Mesothelial cell of epicardium (in vitro differentiated cells): Measurements from ENCODE around the gene DYNLT1. TPM values are rescaled to one million over a fixed set of nuclear protein-coding genes. Genes with fewer than 3 reads are reported as not detected.
"Not testable (repeated sequence)": the region's sequence is repeated elsewhere in the genome, so short reads cannot be mapped to it uniquely, and the experiment has no call there.

Experiments used
- DNase-seq, 2 experiments: peaks; one replicate each; pipeline ENCODE4 v3.0.0; 2021; ENCODE audit warnings: low spot score in 2 of 2; ENCODE audit not compliant: unreplicated experiment in 2 of 2
- H3K27ac Mint-ChIP-seq: 2 replicates; pipeline ENCODE4 v1.8.0; 2021; ENCODE audit warnings: mixed read lengths
- H3K27me3 Mint-ChIP-seq: 2 replicates; pipeline ENCODE4 v1.8.0; 2021; ENCODE audit warnings: low read depth, mixed read lengths
- H3K36me3 Mint-ChIP-seq: 2 replicates; pipeline ENCODE4 v1.8.0; 2021; ENCODE audit warnings: mixed read lengths
- H3K4me1 Mint-ChIP-seq: 2 replicates; pipeline ENCODE4 v1.8.0; 2021; ENCODE audit warnings: mixed read lengths
- H3K4me3 Mint-ChIP-seq: 2 replicates; pipeline ENCODE4 v1.8.0; 2021; ENCODE audit warnings: mild to moderate bottlenecking, moderate library complexity, mixed read lengths
- H3K9me3 Mint-ChIP-seq: 2 replicates; pipeline ENCODE4 v1.8.0; 2021; ENCODE audit warnings: mixed read lengths
- CTCF ChIP-seq: fragments of 200-600 bp; sonication (generic); IDR thresholded peaks from one replicate; pipeline ENCODE4 v1.5.0; 2021; ENCODE audit warnings: antibody characterized with exemption; ENCODE audit not compliant: unreplicated experiment
- total RNA-seq: library from RNA; stranded (reverse); gene quantifications from 3 replicates; pipeline ENCODE4 v1.2.1, GENCODE V29; 2021

The DYNLT1 gene
- total RNA-seq, 1 donor from 2014 or later = 142 TPM

GRCh38 chr6:158621694-158622544 is 22.6 kb downstream of the DYNLT1 start:
- no peak overlapping the region for H3K27ac Mint-ChIP-seq
- H3K4me3 Mint-ChIP-seq = no peak overlapping the region
- H3K9me3 Mint-ChIP-seq = peaks cover 10% of the 10 kb centered on the region
- peaks cover 55% of the 10 kb centered on the region for H3K36me3 Mint-ChIP-seq
- TF ChIP-seq CTCF = no peak
- H3K27me3 Mint-ChIP-seq = no peaks in the 10 kb centered on the region
- no peak for DNase-seq
- no peaks in the 10 kb centered on the region for H3K4me1 Mint-ChIP-seq

DNA sequence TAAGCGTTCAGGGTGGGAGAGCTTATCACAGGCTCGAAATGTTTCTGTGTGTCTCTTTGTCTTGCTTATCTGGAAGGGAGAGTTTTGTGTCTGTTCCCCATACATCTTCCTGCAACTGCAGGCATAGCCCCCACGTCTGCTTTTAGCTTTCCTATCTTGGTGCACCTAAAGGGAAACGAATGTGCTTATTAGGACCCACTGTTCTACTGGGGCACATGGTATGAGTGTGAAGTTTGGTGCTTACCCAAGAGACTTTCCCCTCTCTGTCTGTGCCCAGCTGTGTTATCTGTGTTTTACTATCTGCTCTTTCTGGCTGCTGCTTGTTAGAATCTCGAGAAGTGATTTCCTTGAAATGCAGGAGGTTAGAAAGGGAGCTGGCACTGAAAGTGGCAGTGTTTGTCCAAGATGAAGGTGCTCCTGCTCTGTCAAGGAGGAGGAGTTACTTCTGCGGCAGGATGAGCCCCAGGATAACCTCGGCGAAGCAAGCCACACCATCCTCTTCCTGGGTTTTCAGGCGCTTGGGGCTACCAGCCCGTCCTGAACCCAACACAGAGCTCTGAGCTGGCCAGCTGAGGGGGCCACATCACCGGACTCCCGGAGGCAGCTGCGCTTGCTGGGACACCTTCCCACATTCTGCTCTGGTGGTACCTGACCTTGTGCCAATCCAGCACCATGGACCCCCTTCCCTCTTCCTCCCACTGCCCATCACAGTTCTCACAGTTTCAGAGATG is 23.4 kb downstream of the DYNLT1 start:
- peaks cover 61% of the 10 kb centered on the region for H3K36me3 Mint-ChIP-seq
- H3K9me3 Mint-ChIP-seq = peaks cover 10% of the 10 kb centered on the region
- no peak for TF ChIP-seq CTCF
- no peaks in the 10 kb centered on the region for H3K4me1 Mint-ChIP-seq
- no peak overlapping the region for H3K4me3 Mint-ChIP-seq
- H3K27ac Mint-ChIP-seq = no peak overlapping the region
- no peak for DNase-seq
- no peaks in the 10 kb centered on the region for H3K27me3 Mint-ChIP-seq

GRCh38 chr6:158619922-158620801 is 24.4 kb downstream of the DYNLT1 start:
- no peak overlapping the region for H3K27ac Mint-ChIP-seq
- DNase-seq = no peak

GRCh38 chr6:158618289-158618688 is 26.3 kb downstream of the DYNLT1 start:
- H3K27ac Mint-ChIP-seq, DNase-seq, H3K4me3 Mint-ChIP-seq, H3K27me3 Mint-ChIP-seq, H3K4me1 Mint-ChIP-seq: not testable (repeated sequence)
- Mint-ChIP-seq H3K9me3 (peaks cover 10% of the 10 kb centered on the region), H3K36me3 (peaks cover 70% of the 10 kb centered on the region)

More at GRCh38 chr6:158619922-158620801, 24.4 kb downstream of the DYNLT1 start:
- Mint-ChIP-seq H3K9me3 (peaks cover 10% of the 10 kb centered on the region), H3K4me3 (no peak overlapping the region), H3K4me1 (no peaks in the 10 kb centered on the region), H3K27me3 (no peaks in the 10 kb centered on the region), H3K36me3 (peaks cover 64% of the 10 kb centered on the region)
- no peak for TF ChIP-seq CTCF

GRCh38 chr6:158614606-158615005 is 29.9 kb downstream of the DYNLT1 start:
- not testable (repeated sequence) for H3K4me3 Mint-ChIP-seq, H3K27ac Mint-ChIP-seq, H3K27me3 Mint-ChIP-seq, H3K9me3 Mint-ChIP-seq, DNase-seq
- Mint-ChIP-seq H3K36me3 (peaks cover 53% of the 10 kb centered on the region), H3K4me1 (peaks cover 26% of the 10 kb centered on the region)

DNA sequence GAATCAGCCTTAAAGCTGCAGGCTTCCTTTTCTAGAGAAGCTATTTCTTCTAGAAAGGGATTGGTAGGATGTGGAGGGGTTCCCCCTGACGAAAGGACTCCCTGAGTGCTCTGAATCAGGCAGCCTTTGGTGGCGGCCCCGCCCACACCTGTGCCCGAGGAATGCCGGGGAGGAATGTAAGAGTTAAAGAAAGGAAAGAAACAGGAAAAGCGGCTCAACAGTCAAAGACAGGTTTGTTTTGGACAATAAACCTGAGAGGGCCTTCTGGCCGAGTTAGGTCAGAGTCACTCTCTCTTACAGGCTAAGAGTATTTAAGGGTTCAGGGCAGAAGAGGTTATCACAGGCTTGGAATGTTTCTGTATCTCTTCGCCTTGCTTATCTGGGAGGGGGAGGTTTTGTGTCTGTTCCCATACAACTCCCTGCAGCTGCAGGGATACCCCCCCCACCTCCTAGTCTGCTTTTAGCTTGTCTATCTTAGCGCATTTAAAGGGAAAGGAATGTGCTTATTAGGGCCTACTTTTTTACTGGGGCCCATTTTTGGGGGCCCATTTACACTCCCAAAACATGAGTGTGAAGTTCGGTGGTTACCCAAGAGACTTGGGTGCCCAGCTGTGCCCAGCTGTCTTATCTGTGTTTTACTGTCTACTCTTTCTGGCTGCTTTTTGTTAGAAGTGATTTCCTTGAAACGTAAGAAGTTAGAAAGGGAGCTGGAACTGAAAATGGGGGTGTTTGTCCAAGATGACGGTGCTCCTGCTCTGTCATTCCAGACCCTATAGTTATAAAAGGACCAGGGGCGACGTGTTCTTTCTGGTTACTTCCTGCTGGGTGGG is 32.8 kb downstream of the DYNLT1 start:
- no peak for TF ChIP-seq CTCF
- peak in 1 of 2 experiments; percentile 65 for DNase-seq
- Mint-ChIP-seq H3K4me3 (peak overlapping the region; percentile 59), H3K27ac (peak overlapping the region; percentile 97), H3K27me3 (no peaks in the 10 kb centered on the region), H3K36me3 (peaks cover 29% of the 10 kb centered on the region), H3K4me1 (peaks cover 26% of the 10 kb centered on the region), H3K9me3 (no peaks in the 10 kb centered on the region)
